IPS DF 19.7 (cell line): ENCODE measurements around the gene TEAD1.

Experiments used
- DNase-seq: peaks from one replicate; pipeline ENCODE4 v3.0.0-alpha.2; 2013; ENCODE audit warnings: low read depth, low spot score

The TEAD1 gene

DNA sequence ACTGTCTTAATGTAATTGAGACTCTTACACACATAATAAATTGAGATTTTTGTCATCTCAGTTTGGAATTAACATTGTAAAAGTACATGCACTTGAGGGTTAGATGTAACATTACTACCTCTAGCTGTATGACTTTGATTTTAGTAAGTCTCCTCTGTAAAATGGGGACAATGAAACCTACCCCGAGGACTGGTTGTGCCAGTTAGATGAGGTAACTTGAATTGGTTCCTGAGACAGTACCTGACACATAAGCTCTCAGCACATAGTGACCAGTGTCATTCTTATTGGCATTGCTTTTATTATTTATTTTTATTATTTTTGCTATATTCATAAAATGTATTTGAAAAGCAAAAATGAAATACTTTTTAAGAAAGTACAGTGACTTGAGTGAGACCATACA, 114.8 kb downstream of the TEAD1 start:
- DNase-seq = no peak

DNA sequence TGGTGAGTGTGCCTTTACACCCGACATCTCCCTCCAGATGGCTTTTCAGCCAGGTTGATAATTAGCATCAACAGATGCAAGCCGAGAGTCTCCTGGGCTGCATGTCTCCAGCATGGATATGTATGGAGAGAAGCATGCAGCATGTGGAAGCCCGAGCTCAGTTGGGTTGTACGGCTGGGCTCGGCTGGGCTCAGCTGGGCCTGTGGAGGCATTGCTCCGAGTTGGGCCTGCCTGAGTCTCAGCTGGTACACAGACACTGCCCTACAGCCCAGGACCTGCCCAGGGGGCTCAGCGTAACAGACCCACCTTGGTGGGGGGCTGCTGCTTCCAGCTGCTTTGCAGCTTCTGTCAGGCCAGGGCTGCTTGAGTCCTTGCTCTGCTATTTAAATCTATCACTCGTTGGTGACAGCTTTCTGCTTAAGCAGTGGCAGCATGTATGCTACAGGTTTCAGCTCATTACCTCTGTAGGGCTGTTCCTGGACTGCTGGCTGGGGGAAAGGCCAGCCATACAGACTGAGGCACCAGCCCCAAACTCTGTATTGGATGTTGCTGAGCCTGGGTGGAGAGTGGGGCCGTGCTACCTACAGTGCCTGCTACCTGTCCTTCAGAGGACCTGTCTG, 115.5 kb downstream of the TEAD1 start:
- DNase-seq = no peak

DNA sequence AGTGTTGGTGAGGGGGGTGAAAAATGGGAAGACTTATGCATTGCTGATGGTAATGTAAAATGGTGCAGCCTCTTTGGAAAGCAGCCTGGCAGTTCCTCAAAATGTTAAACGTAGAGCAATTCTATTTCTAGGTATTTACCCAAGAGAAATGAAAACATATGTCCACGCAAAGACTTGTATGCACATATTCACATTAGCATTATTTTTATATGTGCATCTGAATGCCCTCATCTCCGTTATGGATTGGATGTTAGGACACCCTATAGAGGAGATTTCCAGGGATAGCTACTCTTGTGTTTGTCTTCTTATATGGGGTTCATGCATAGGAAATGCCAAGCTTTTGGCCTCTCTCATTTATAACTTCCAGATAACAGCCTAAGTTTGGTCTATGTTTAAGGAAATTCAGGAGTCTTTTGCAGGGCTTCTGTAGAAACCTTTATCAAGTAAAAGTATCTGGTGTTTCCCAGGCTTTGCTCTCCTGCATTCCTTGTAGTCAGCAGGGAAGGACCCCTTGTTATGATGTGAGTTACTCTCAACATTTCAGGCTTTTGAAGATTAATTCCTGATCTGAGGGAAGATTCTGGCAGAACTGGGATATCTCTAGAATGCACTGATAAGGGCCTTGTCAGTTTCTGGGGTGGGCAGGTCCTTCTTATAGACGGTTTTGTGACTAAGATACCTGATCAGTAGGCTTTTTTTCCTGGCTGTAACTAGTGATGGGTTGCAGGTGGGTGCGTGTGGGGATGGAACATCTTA, 116.8 kb downstream of the TEAD1 start:
- no peak for DNase-seq

DNA sequence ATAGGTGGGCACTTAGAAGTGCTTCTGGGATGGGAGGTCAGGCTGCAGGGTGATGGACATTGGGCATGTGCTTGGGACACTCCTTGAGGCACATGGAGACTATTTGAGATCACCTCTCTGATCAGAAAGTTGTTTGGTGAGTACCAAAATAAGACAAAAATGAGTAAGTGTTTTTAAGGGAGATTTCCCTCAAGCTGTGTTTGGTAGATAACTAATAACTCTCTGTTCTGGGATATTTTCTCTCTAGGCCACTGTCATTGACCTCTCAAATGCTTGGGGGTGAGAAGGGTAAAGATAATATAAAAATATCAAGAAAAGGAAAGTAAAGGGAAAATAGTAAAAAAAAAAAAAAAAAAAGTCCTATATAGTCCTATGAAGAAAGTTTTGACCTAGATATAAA, 117.8 kb downstream of the TEAD1 start:
- DNase-seq = no peak

DNA sequence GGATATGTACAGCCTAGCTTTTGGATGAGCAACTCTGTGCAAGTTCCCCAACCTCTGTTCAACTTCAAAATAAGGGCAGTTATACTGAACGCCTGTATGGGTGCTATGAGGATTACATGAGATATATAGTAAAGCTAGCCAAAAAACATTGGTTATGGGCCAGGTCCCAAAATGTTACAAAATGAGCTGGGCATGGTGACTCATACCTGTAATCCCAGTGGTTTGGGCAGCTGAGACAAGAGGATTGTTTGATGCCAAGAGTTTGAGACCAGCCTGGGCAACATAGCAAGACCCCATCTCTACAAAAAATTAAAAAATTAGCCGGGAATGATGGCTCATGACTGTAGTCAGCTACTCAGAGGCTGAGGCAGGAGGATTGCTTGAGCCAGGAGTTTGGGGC, 118.4 kb downstream of the TEAD1 start:
- DNase-seq = no peak

DNA sequence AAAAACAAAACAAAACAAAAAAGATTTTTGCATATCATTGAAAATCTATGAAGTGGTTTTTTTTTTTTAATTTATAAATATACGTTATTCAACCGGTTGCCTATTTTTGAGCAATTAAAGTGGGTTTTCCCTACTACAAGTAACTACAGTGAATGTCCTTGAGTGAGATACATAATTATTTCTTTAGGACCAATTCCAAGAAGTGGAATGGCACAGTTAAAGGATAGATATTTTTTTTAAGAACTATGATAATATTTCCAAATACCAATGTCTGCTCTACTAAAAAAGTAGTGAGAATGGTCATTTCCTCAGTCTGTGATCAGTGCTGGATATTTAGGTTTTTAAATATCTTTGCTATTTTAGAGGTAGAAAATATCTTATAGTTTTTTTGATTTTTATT, 118.8 kb downstream of the TEAD1 start:
- DNase-seq = no peak

DNA sequence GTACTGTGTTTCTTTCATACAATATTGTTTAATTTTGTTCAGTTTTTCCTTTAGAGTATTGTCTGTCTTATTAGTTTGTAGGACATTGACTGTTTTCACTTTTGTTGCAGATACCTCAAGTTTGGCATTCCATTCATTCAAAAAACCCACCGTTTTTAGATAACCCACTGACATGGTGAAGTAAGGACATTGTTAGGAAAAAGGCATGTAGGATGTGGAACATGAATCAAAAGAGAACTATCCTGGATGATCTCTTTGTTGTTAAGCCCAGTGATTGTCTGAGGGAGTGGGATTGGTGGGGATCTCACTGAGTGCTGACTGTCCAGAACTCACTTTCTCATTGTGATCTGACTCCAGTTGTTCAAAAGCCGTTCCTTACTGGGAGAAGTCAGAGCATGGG, 119.3 kb downstream of the TEAD1 start:
- DNase-seq = no peak

DNA sequence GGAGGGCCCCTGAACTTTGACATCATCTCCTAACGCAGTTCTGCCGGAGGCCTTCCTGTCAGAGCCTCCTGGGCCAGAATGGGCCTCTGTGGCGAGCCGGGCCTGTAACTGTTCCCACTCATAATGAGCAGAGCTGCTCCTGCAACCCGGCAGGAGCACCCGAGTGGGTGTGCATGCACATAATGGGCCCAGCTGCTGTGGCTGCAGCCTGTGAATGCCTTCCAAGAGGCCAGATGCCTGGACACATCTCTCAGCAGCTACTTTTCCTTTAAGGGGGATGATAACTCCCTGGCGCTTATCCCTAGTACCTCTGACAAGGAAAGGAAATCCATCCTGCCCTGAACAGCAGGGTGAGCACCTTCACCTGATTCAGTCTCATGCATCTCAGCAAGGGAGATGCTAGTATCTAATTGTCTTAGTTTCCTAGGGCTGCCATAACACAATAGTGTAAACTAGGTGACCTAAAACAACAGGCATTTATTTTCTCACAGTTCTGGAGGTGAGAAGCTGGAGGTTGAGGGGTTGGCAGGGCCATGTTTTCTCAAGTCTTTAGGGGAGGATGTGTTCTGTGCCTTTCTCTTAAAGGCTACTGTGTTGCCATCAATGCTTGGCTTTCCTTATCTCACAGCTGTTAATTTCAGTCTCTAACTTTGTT, 120.5 kb downstream of the TEAD1 start:
- no peak for DNase-seq

DNA sequence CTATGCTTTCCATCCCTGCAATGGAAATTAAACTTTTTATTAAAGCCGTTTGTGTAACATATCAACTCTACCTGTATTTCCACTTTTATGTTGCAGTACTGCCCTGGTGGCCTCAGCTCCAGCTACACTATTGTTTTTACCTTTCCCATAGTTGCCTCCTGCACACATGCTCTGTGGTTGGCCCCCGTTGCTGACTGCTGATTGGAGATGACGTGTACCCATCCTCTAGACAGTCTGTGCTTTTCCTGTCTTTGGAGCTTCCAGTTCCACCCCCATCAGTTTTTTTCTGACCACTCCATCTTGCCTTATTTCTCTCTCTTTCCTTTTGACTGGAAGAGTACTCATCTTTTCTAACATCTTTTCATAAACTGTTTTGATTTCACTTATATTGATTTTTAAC, 123.8 kb downstream of the TEAD1 start:
- no peak for DNase-seq

DNA sequence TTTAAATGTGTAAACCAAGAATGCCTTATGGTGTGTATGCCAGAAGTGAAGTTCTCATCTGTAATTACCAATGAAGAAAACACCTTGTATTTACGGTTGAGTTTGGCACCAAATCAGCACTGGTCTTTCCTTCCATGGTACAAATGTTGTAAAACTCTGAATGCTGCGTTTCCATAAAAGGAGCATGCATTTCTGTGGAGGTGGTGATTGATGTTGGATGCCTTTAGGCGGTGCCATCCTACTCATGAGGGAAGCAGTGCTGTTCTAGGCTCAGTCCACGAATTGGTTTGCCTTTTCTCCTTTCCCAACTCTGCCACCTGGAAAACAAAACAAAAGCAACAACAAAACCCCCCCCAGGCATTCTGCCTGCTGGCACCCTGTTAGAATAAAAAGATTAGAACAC, 124.4 kb downstream of the TEAD1 start:
- no peak for DNase-seq

DNA sequence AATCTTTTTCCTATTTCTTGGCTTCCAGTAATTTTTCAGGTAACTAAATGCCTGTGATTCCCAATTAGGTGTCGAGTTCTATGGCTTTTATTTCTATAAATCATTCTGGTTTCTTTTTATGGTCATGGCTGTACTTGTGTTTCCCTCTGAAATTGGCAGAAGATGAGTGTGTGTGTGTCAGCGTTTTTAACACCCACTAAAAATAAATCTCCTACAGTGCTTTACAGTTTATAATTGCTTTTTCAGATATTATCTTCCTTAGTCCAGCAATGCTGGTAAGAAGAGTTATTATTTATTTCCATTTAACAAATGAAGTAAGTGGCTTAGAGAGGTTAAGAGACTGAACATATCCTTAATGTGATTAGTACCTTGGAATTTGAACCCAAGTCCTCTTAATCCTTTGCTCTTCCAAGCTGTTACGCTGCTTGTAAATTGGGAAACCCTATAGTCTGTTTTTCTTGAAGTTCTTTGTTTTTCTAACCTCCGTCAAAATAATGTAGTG, 125.2 kb downstream of the TEAD1 start:
- DNase-seq = no peak

DNA sequence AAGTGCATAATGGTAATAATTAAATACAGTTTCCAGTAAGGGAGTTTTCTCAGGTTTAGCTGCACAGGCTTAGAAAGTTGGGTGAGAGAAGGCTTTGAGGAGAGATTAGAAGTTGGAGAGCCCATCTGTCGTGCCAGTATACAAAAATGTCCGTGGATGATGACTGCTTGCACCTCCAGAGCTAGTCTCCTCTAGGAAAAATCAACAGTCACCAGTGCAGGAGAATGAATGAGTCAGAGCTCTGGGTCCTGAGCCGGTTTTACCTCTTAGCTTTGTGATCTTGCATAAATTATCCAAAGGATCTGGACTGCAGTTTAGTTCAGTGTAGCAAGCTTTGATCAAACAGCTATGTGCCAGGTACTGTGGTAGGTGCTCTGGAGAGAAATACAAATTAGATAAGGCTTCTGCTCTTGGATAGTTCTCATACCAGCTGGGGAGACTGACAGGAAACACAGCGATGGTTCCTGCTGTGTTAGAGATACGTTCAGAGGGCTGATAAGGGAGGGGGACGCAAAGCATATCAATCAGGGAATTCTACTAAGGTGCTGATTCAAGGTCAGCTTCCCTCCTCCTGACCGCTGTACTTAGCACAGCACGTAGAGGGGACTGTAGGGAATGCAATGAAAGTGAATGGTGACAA, 125.9 kb downstream of the TEAD1 start:
- DNase-seq = no peak

DNA sequence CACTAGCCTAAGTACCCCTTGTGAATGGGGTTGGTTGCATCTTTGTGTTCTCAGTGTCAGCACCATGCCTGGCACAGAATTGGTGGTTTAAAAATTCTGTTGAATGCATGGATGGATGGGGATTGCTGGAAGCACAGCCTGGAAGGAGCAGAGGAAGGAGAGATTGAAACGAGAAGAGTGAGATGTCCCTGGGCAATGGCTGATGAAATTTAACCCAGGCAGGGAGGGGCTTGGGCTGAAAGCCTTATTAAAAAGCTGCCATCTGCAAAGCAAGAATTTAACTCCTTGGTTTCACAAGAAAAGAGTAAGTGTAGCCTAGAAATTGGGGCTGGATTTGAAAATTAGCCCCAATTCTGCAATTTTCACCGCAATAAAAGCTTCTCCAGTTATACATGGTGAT, 126.7 kb downstream of the TEAD1 start:
- no peak for DNase-seq

DNA sequence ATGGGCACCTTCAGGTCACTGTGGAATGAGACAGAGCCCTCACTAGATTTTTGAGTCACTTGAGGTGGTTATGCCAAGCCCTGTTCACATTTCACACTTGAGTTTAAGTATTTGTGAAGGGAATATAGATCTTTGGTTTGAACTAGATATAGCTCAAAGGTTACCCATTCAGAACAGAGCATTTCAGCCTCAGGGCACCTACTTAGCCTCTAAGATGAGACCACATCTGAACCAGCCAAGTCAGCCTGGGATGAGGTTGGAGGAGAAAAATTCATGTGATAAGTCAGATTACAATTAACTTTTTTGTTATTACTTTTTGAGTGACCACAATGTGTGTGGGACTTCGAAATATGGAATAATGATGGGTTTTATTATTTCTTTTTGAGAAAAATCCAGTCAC, 127.8 kb downstream of the TEAD1 start:
- no peak for DNase-seq

DNA sequence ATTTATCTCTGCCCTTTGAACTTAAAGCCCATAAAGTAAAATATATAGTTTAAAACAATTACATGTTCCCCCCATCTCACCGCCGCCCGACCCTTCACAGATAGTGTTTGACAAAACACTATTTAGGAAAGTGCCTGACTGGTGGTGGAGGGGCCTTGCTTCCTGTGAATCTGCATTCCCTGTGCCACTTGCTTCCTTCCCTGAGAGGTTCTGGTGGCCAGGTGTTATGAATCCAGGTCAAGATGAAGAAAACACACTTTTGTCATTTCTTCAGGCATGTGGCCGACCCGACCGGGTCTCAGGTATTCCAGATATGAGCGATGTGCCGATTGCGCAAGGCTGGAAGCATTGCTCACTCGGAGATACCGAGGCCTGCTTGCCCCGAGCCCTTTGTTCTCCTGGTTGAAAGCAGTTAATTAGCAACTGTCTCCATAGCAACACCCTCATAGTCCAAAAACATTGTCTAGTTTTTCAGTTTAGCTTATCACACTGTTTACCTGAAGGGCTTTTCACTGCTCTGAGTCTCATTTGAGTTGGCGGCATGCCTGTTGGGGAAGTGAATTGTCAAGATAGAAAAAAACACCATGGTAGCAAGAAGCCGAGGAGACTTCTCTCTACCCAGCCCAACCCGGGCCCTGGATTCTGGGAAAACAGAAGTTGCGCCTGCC, 128.3 kb downstream of the TEAD1 start:
- DNase-seq = no peak

DNA sequence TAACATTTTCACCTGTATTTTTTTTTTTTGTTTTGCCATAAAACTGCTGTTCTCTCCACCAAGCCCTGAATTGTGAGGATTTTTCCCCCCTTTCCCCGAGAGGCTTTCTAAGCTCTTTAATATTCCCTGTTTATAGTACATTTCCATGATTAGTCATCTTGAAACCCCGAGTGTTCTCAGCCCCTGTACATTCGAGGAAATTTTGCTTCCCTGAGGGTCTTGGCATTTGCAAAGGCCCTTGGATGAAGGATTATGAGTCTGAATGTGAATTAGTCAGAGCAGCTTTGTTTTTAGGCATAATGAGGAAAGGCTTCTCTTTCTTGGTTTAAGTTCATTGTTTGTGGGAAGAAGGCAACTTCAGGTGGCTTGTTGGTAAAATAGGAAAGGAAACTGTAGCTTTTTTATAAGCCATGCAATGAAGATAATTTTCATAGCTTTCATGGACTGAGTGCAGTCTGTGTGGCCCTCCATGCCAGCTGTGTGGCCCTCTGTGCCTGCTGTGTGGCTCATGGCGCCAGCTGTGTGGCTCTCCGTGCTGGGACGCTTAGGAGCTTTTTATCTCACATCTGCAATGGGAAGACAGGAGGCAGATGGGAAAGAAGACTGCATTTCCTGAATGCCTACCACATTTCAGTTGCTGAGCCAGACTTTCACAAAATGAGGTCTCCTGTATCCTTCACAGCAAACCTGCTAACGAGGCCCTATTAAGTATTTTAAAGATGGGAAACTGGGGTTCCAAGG, 129.0 kb downstream of the TEAD1 start:
- DNase-seq = no peak

DNA sequence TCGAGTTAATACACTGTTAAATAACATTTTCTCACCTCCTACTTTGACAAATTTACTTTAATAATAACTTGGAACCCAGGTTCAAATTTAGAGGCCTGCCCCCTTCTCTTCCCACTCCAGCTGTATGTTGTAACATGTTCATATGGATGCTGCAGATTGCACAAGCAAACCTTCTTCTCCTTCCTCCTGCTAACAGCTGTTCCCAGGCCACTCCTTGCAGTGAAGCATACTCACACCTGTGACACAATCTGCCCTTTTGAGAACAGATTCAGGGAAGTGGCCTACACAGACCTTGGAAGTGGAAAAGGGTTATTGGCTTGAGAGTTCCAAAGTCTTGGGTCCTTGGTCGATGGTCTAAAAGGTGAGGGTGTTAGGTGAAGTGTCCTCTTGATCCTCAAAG, 131.9 kb downstream of the TEAD1 start:
- no peak for DNase-seq

DNA sequence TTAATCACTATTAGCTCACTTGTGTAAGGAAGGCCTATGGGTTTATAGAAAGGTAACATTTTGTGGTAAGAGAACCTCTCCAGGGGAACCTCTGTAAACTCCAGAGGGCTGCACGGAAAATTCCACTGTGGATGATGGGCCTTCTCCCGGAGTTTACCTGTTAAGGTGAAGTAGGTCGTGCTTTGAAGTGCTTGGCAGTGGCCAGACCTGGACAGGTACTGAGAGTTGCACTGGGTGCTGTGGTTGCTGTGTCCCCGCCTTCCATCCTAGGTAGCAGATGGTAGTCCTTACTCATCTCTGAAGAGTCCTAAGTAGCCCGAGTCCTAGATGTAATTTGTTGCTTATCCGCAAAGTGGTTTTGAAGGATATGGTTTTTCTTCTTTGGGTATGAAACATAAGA, 133.4 kb downstream of the TEAD1 start:
- no peak for DNase-seq

DNA sequence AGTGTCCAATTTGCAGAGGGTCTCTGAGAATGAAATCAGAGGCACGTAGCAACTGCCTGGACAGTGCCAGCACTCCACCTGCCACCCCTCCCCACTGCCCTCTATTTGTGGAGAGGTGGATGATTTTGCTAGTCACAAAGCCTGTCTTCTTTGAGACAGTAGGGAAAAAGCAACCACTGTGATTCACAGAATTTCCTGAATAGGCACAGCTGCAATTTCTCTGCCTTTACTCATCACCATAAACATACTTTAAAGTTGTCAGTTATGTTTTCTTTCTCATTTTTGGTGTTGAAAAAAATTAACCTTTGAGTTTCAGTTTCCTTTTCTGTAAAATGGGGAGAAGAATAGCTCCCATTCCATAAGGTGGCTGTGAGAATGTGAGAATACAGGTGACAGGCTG, 134.3 kb downstream of the TEAD1 start:
- no peak for DNase-seq

DNA sequence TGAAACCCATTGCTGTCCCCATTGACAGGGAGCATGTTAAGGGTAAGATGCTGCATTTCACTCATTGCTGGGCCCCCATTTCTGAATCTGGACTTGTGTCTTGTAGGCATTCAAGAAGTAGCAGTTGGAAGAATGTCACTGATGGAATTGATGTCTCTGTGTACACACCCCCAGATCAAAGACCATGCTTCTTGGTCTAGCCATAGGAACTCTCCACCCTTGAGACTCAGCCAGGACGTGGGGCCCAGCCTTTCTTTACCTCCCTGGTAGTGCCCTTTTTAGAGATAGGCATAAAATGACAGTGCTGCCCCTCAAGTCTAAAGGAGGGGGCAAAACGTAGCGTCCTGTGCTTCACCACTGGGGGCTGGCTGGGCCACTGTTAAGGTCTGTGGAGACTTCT, 135.1 kb downstream of the TEAD1 start:
- no peak for DNase-seq

DNA sequence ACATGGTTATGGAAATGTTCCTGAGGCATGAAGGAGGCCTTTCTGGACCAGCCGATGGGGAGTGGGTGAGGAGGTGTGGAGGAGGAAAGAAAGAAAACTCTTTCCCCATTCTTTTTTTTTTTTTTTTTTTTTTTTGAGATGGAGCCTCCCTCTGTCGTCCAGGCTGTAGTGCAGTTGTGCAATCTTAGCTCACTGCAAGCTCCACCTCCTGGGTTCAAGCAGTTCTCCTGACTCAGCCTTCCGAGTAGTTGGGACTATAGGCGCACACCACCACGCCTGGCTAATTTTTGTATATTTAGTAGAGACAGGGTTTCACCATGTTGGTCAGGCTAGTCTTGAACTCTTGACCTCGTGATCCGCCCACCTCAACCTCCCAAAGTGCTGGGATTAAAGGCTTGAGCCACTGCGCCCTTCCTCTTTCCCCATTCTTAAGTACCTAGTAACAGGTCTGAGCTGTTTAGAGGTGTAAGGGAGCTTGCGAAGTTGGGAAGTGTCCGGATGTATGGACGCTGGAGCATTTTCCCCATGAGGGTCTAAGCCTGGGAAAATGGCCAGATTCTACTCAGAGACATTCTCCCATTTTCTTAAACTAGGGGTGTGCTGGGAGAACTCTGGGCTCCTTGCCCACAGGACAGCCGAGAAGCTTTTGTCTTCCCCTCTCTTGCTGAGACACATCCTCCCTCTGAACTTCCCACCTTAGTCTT, 135.8 kb downstream of the TEAD1 start:
- DNase-seq = no peak
